PC-9 (cell line): ENCODE data around the gene NAP1L4.

Experiments
- CTCF ChIP-seq: fragments of 200-600 bp; sonication (generic); conservative IDR thresholded peaks from 2 replicates; pipeline ENCODE4 v1.6.1; 2017; ENCODE audit warnings: mixed run types, antibody characterized with exemption, mild to moderate bottlenecking, moderate library complexity
- EZH2 ChIP-seq: fragments of 200-600 bp; sonication (generic); IDR thresholded peaks from 2 replicates; pipeline ENCODE4 v1.8.0; 2017; ENCODE audit warnings: antibody characterized with exemption, low read depth

GRCh38 chr11:2911088-2911784 lies 80.9 kb downstream of the NAP1L4 start:
- TF ChIP-seq CTCF (no peak), EZH2 (no peak)
